Measurements from ENCODE around the gene POGZ.

The POGZ gene

GRCh38 chr1:151418081-151418480 lies 41.2 kb downstream of the POGZ start:
- no peak for TF ChIP-seq GABPA (IDR thresholded peaks at IDR 0.05; ENCODE audit: low read depth)
- TF ChIP-seq POLR2AphosphoS5 (IDR thresholded peaks at IDR 0.05; ENCODE audit: low read depth) = no peak
- no peak for TF ChIP-seq SPI1 (IDR thresholded peaks at IDR 0.05; ENCODE audit: borderline replicate concordance, low read depth)
- TF ChIP-seq, protein P1, sequence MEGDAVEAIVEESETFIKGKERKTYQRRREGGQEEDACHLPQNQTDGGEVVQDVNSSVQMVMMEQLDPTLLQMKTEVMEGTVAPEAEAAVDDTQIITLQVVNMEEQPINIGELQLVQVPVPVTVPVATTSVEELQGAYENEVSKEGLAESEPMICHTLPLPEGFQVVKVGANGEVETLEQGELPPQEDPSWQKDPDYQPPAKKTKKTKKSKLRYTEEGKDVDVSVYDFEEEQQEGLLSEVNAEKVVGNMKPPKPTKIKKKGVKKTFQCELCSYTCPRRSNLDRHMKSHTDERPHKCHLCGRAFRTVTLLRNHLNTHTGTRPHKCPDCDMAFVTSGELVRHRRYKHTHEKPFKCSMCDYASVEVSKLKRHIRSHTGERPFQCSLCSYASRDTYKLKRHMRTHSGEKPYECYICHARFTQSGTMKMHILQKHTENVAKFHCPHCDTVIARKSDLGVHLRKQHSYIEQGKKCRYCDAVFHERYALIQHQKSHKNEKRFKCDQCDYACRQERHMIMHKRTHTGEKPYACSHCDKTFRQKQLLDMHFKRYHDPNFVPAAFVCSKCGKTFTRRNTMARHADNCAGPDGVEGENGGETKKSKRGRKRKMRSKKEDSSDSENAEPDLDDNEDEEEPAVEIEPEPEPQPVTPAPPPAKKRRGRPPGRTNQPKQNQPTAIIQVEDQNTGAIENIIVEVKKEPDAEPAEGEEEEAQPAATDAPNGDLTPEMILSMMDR (IDR thresholded peaks at IDR 0.05; ENCODE audit: insufficient read depth, low read length) = no peak
- no peak for TF ChIP-seq REST (IDR thresholded peaks at IDR 0.05; ENCODE audit: insufficient replicate concordance, low read depth)
- no peaks in the 10 kb centered on the region for H3K27me3 ChIP-seq (ENCODE audit: insufficient read depth, poor library complexity, severe bottlenecking)
- H3K4me3 ChIP-seq (replicated peaks; ENCODE audit: insufficient read depth, low read length) = no peak overlapping the region
- DNase-seq (ENCODE audit: low read depth in 1 of 2, low spot score in 1 of 2) = no peak
- H3K27ac ChIP-seq (replicated peaks) = no peak overlapping the region

- no peak for DNase-seq (ENCODE audit: low read depth in 1 of 2, low spot score in 1 of 2)
- H3K27ac ChIP-seq (replicated peaks) = no peak overlapping the region
- H3K4me3 ChIP-seq (replicated peaks; ENCODE audit: insufficient read depth, low read length) = no peak overlapping the region
- no peaks in the 10 kb centered on the region for H3K27me3 ChIP-seq (ENCODE audit: insufficient read depth, poor library complexity, severe bottlenecking)
- TF ChIP-seq REST (IDR thresholded peaks at IDR 0.05; ENCODE audit: insufficient replicate concordance, low read depth) = no peak
- no peak for TF ChIP-seq POLR2AphosphoS5 (IDR thresholded peaks at IDR 0.05; ENCODE audit: low read depth)
- no peak for TF ChIP-seq SPI1 (IDR thresholded peaks at IDR 0.05; ENCODE audit: borderline replicate concordance, low read depth)
- TF ChIP-seq, protein P1 (IDR thresholded peaks at IDR 0.05; ENCODE audit: insufficient read depth, low read length) = no peak
- TF ChIP-seq GABPA (IDR thresholded peaks at IDR 0.05; ENCODE audit: low read depth) = no peak
Measured at GRCh38 chr1:151416231-151416630, 43.1 kb downstream of the POGZ start.

DNA sequence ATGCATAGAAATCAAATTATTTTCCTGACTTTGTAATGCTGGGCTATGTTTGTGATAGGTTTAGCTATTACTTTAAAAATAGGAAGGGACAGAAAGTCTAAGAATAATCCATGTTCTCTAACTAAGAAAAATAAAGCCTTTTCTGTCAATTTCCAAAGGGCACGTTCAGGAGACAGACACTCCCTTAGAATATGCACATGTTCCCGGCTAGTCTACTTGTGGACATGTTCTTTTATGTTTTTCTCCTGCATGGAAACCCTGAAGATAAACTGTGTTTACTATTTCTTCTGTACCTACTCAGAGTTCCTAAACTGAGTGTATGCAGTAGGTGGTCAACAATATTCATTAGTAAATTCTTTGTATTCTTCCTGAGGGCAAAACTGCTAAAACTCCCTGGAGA lies 47.4 kb downstream of the POGZ start:
- Histone ChIP-seq H3K4me3 (replicated peaks; ENCODE audit: insufficient read depth, low read length) (no peak overlapping the region), H3K27me3 (ENCODE audit: insufficient read depth, poor library complexity, severe bottlenecking) (no peaks in the 10 kb centered on the region), H3K27ac (replicated peaks) (no peak overlapping the region)
- no peak for DNase-seq (ENCODE audit: low read depth in 1 of 2, low spot score in 1 of 2)
- TF ChIP-seq SPI1 (IDR thresholded peaks at IDR 0.05; ENCODE audit: borderline replicate concordance, low read depth) (no peak), GABPA (IDR thresholded peaks at IDR 0.05; ENCODE audit: low read depth) (no peak), REST (IDR thresholded peaks at IDR 0.05; ENCODE audit: insufficient replicate concordance, low read depth) (no peak), POLR2AphosphoS5 (IDR thresholded peaks at IDR 0.05; ENCODE audit: low read depth) (no peak)
- TF ChIP-seq, protein P1 (IDR thresholded peaks at IDR 0.05; ENCODE audit: insufficient read depth, low read length) = no peak
